Testis (tissue), 2 donors: Measurements from ENCODE around the gene SNX6.

ENCODE experiments used
- CTCF ChIP-seq, 3 experiments: fragments of 450-650 bp in 2 of 3; fragments of 200-600 bp in 1 of 3; sonication (generic) in 1 of 3; IDR thresholded peaks; one replicate each; pipeline ENCODE4 v1.5.1; 2016 to 2019; ENCODE audit warnings: antibody characterized with exemption in 3 of 3, mild to moderate bottlenecking in 2 of 3, moderate library complexity in 1 of 3
- POLR2A ChIP-seq: fragments of 450-650 bp; IDR thresholded peaks from one replicate; pipeline ENCODE4 v1.6.1; 2017; ENCODE audit warnings: antibody characterized with exemption, mild to moderate bottlenecking, moderate library complexity

- TF ChIP-seq CTCF (IDR thresholded peaks at IDR 0.05) = no peak
- no peak for TF ChIP-seq POLR2A
Observed at GRCh38 chr14:34620115-34620514, 9.8 kb downstream of the SNX6 start.
